H1 (cell line): ENCODE data around the gene PTPRE.

ENCODE experiments used
- CHD1 ChIP-seq: IDR thresholded peaks from 2 replicates; pipeline ENCODE4 v1.6.1; 2012; ENCODE audit warnings: low read depth, low read length, improper control_type of control experiment
- CHD2 ChIP-seq: IDR thresholded peaks from 2 replicates; pipeline ENCODE4 v1.6.1; 2012; ENCODE audit warnings: low read length, improper control_type of control experiment
- EGR1 ChIP-seq: IDR thresholded peaks from 2 replicates; pipeline ENCODE4 v1.6.1; 2011; ENCODE audit warnings: low read depth, low read length, borderline replicate concordance
- GABPA ChIP-seq: IDR thresholded peaks from 2 replicates; pipeline ENCODE4 v1.6.1; 2011; ENCODE audit warnings: mild to moderate bottlenecking, low read length, moderate library complexity, borderline replicate concordance; ENCODE audit not compliant: insufficient read depth
- JUND ChIP-seq: IDR thresholded peaks from 2 replicates; pipeline ENCODE4 v1.6.1; 2011; ENCODE audit warnings: mild to moderate bottlenecking, improper control_type of control experiment, low read length
- POLR2A ChIP-seq, 2 experiments: IDR thresholded peaks; 1 replicate in 1 of 2; 2 replicates in 1 of 2; pipeline ENCODE4 v1.6.1; 2011; ENCODE audit warnings: low read depth in 2 of 2, low read length in 2 of 2, mild to moderate bottlenecking in 2 of 2; ENCODE audit errors: control extremely low read depth in 1 of 2
- POLR2AphosphoS5 ChIP-seq: IDR thresholded peaks from 2 replicates; pipeline ENCODE4 v1.6.1; 2011; ENCODE audit warnings: low read depth, low read length
- TEAD4 ChIP-seq: IDR thresholded peaks from 2 replicates; pipeline ENCODE4 v1.6.1; 2012; ENCODE audit warnings: low read depth, low read length, inconsistent platforms, mixed read lengths
- ZNF274 ChIP-seq: IDR thresholded peaks from 2 replicates; pipeline ENCODE4 v1.7.0; 2012; ENCODE audit warnings: low read length, borderline replicate concordance; ENCODE audit errors: extremely low read depth
- TF ChIP-seq, protein P1 (sequence below): IDR thresholded peaks from 2 replicates; pipeline ENCODE4 v1.6.1; 2011; ENCODE audit warnings: low read length, improper control_type of control experiment
- TF ChIP-seq, protein P2 (sequence below), 3 experiments: IDR thresholded peaks; 1 replicate in 2 of 3; 2 replicates in 1 of 3; pipeline versions ENCODE4 v1.5.1 to v1.6.1; 2011; ENCODE audit warnings: low read length in 3 of 3, mild to moderate bottlenecking in 3 of 3, inconsistent platforms in 2 of 3, low read depth in 1 of 3, moderate library complexity in 1 of 3; ENCODE audit not compliant: insufficient read depth in 1 of 3; ENCODE audit errors: control extremely low read depth in 1 of 3

DNA sequence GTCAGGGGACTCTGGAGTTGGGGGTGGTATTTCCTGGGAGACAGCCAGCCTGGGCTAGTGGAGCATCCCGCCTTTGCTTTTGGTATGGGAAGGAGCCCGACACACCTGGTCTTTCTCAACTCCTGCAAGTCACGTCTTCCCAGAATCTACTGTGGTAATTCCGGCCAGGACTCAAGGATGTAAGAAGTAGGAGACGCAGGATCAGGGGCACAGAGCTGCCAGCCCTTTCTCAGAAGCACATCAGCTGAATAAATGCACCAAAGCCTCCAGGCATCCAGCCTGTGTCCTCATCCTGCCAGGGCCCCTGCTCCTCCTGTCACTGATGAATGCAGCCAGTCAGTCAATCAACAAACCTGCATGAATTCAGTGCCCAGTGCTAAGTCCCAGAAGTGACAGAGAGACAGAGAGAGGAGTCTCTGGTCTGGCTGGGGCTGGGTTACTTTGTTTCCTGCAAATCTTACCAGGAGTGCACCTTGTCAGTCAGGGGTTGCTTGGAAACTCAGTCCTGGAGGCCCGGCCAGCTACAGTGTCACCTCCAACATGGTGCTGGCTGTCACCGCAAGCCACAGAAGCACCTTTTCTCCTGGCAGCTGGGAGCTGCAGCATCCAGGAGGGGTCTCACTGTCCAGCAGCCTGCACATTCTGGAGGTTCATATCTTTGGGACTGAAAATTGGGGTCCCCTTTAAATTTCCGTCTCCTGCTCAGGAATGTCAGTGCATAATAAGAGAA, 101.8 kb downstream of the PTPRE start:
- no peak for TF ChIP-seq JUND
- no peak for TF ChIP-seq CHD2
- TF ChIP-seq, protein P1, sequence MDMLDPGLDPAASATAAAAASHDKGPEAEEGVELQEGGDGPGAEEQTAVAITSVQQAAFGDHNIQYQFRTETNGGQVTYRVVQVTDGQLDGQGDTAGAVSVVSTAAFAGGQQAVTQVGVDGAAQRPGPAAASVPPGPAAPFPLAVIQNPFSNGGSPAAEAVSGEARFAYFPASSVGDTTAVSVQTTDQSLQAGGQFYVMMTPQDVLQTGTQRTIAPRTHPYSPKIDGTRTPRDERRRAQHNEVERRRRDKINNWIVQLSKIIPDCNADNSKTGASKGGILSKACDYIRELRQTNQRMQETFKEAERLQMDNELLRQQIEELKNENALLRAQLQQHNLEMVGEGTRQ = no peak
- TF ChIP-seq GABPA = no peak
- TF ChIP-seq ZNF274 = no peak
- TF ChIP-seq, protein P2, sequence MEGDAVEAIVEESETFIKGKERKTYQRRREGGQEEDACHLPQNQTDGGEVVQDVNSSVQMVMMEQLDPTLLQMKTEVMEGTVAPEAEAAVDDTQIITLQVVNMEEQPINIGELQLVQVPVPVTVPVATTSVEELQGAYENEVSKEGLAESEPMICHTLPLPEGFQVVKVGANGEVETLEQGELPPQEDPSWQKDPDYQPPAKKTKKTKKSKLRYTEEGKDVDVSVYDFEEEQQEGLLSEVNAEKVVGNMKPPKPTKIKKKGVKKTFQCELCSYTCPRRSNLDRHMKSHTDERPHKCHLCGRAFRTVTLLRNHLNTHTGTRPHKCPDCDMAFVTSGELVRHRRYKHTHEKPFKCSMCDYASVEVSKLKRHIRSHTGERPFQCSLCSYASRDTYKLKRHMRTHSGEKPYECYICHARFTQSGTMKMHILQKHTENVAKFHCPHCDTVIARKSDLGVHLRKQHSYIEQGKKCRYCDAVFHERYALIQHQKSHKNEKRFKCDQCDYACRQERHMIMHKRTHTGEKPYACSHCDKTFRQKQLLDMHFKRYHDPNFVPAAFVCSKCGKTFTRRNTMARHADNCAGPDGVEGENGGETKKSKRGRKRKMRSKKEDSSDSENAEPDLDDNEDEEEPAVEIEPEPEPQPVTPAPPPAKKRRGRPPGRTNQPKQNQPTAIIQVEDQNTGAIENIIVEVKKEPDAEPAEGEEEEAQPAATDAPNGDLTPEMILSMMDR (IDR thresholded peaks at IDR 0.05; ENCODE audit: control extremely low read depth in 1 of 3, insufficient read depth in 1 of 3, low read depth in 1 of 3, low read length in 3 of 3) = no peak
- no peak for TF ChIP-seq POLR2AphosphoS5
- TF ChIP-seq CHD1 = no peak
- TF ChIP-seq EGR1 = no peak
- TF ChIP-seq TEAD4 = no peak
- TF ChIP-seq POLR2A (IDR thresholded peaks at IDR 0.05; ENCODE audit: control extremely low read depth in 1 of 2, low read depth in 2 of 2, low read length in 2 of 2) = no peak
